22Rv1 (cell line): Measurements from ENCODE around the gene CDK14.

ENCODE experiments used
- H3K27ac ChIP-seq: fragments of 450-650 bp; 2 replicates; pipeline ENCODE4 v1.5.1; 2017
- ZFX ChIP-seq: fragments of 450-650 bp; IDR thresholded peaks from 2 replicates; pipeline ENCODE4 v1.6.1; 2017; ENCODE audit warnings: antibody characterized with exemption, borderline replicate concordance
- TF ChIP-seq, protein P1 (sequence below): fragments of 450-650 bp; IDR thresholded peaks from 2 replicates; pipeline ENCODE4 v1.5.1; 2017; ENCODE audit warnings: mild to moderate bottlenecking

CDK14 gene

DNA sequence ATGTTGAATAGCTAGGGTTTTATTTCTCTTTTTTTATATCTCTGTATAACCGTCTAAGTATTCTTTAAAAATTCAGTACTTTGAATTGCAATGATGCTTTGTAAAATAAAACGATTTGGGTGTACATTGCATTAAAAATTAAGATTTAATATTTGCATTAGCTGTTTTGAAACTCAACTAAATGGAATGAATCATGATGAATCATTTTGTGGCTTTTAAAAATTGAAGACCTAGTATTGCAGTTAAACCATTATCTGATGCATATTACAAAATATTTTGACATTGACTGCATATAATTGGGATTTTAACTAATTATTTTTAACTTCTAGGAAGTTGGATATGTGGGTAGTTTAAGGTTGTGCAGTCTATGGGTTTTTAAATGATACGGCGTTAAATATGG lies 314.0 kb downstream of the CDK14 start:
- no peak for TF ChIP-seq ZFX
- TF ChIP-seq, protein P1, sequence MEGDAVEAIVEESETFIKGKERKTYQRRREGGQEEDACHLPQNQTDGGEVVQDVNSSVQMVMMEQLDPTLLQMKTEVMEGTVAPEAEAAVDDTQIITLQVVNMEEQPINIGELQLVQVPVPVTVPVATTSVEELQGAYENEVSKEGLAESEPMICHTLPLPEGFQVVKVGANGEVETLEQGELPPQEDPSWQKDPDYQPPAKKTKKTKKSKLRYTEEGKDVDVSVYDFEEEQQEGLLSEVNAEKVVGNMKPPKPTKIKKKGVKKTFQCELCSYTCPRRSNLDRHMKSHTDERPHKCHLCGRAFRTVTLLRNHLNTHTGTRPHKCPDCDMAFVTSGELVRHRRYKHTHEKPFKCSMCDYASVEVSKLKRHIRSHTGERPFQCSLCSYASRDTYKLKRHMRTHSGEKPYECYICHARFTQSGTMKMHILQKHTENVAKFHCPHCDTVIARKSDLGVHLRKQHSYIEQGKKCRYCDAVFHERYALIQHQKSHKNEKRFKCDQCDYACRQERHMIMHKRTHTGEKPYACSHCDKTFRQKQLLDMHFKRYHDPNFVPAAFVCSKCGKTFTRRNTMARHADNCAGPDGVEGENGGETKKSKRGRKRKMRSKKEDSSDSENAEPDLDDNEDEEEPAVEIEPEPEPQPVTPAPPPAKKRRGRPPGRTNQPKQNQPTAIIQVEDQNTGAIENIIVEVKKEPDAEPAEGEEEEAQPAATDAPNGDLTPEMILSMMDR = no peak

GRCh38 chr7:90916319-90916718 lies 320.2 kb downstream of the CDK14 start:
- no peak for TF ChIP-seq ZFX
- TF ChIP-seq, protein P1 = no peak
- H3K27ac ChIP-seq = no peak overlapping the region

More for the DNA sequence above, 314.0 kb downstream of the CDK14 start:
- H3K27ac ChIP-seq = no peak overlapping the region

DNA sequence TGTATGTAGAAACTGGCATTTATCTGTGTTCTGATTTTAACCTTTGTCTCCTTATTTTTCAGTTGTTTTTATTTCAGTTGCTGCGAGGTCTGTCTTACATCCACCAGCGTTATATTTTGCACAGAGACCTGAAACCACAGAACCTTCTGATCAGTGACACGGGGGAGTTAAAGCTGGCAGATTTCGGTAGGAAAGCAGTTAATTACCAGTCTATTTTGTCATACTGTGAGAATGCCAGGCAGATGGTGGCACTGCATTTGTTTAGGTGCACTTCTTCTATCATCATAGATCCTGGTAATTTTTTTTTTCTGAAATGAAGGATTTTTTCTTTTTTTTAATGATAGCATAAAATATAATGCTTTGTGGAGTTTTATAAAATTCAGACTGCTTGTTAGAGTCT lies 321.4 kb downstream of the CDK14 start:
- TF ChIP-seq, protein P1 = no peak
- no peak for TF ChIP-seq ZFX
- H3K27ac ChIP-seq = no peak overlapping the region

DNA sequence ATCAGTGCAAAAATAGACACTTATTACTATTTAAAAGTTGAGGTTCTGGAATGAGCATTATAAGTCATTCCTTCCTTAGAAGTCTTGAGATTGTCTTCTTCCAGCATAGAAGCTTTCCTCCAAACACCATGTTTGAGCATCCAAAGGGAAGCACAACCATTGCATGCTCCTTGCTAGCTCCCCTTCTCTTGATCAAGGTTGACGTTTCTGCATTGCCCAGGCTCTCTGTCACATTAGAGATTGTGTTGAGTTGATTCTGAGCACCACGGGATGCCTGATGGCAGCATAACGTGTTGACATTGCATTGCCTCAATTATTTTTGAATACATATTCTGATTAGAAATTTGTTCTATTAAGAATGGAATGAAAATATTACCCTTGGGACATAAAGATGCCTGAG lies 322.2 kb downstream of the CDK14 start:
- H3K27ac ChIP-seq = no peak overlapping the region
- TF ChIP-seq, protein P1 = no peak
- TF ChIP-seq ZFX = no peak

DNA sequence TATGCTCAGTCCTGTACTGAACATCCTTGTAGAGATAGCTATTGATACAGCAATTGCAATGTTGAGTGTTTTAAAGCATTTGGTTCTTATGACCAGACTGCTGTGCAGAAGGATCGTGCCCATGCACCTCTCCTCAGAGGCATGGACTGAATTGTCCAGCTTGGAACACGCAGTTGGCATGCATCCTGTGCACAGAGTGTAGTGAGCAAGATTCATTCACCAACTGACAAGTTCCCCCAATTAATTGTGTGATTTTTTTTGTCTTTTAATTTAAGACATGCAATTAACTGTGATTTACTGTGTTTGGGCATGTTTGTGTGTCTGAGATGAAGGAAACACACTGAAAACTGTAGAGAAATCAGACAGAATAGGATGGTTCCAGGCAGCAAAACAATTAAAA lies 323.7 kb downstream of the CDK14 start:
- H3K27ac ChIP-seq = no peak overlapping the region
- no peak for TF ChIP-seq ZFX
- TF ChIP-seq, protein P1 = no peak

- no peak overlapping the region for H3K27ac ChIP-seq
- TF ChIP-seq, protein P1 = no peak
- no peak for TF ChIP-seq ZFX
Measured at GRCh38 chr7:90920336-90920735, 324.2 kb downstream of the CDK14 start.

DNA sequence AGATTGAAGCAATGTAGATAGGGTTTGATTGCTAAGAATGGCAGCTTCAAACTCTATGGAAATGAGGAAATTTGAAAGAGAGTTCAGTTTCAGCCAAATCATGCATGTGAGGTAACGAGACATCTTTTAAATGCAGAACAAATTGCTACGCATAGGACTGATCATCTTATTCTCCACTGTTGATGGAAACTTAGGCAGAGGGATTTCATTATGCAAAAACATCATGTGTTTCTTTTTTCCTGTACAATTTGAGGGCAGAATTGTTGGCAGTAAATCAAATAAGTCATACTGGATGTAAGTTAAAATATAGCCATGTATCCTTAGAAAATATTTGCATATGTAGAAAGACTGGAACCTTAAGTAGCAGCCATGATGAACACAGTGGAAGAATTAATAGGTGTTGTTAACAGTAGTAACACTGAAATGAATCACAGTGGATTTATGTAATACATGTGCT lies 327.4 kb downstream of the CDK14 start:
- TF ChIP-seq ZFX = no peak
- TF ChIP-seq, protein P1 = no peak
- no peak overlapping the region for H3K27ac ChIP-seq
